ENCODE results near the gene ZFPM1.
A peak's percentile ranks its signal among the peaks of the same experiment; 100 is the strongest.

ZFPM1 gene

DNA sequence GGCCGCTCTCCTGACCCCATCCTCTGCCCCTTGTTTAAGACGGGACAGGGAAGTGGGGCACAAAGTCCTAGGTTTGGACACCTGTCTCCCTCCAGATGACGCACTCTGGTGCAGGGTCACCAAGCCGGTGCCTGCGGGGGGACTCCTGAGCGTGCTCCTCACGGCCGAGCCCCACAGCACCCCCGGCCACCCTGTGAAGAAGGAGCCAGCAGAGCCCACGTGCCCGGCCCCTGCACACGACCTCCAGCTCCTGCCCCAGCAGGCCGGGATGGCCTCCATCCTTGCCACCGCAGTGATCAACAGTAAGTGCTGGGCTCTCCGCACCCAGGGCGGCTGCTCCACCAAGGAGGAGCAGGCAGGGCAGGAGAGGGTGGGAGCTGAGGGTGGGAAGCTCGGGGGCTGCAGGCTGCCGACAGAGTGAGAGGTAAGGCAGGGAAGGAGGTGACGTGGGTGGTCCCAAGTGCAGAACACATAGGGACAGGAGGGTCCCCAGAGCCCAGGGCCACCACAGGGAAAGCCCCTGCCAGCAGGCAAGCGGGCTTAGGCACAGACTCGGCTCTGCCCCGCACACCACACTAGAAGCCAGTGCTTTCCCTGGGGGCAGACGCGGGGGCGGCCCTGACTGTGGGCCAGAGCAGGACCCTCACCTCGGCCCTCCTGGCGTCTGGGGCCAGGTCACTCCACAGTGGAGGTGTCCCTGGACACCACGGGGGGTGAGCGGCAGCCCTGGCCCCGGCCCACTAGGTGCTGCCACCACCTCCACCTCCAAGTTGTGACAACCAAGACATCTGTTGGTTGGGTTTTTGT lies 75.1 kb downstream of the ZFPM1 start:
- Histone ChIP-seq H2BK12ac (ENCODE audit: low read length) (no peak overlapping the region), H3K36me3 (replicated peaks in 1 of 2; ENCODE audit: control insufficient read depth in 2 of 2, insufficient read depth in 2 of 2, low read length in 2 of 2) (no peaks in the 10 kb centered on the region), H3K4me2 (ENCODE audit: insufficient read depth, low read length, poor library complexity, severe bottlenecking) (no peak overlapping the region), H3K23ac (ENCODE audit: low read depth, low read length, poor library complexity) (peak overlapping the region; percentile 98), H3K9me3 (replicated peaks in 1 of 2; ENCODE audit: control insufficient read depth in 2 of 2, insufficient read depth in 1 of 2, low read depth in 1 of 2, low read length in 2 of 2) (no peaks in the 10 kb centered on the region), H2BK5ac (ENCODE audit: low read length) (peak overlapping the region; percentile 95), H3K18ac (ENCODE audit: low read length) (no peak overlapping the region), H4K91ac (ENCODE audit: low read depth, low read length, poor library complexity) (no peak overlapping the region), H2AK5ac (ENCODE audit: low read depth, low read length) (no peak overlapping the region), H3K4me1 (ENCODE audit: control insufficient read depth in 2 of 2, insufficient read depth in 1 of 2, low read depth in 1 of 2, low read length in 2 of 2) (peaks cover 3 to 14% of the 10 kb centered on the region in 2 donors), H2AFZ (ENCODE audit: low read length) (no peak overlapping the region), H3K4ac (ENCODE audit: low read length) (no peak overlapping the region), H3K27ac (replicated peaks; ENCODE audit: low read length) (no peak overlapping the region), H4K8ac (ENCODE audit: low read depth, low read length) (no peak overlapping the region), H3K4me3 (ENCODE audit: low read length in 2 of 2) (no peak overlapping the region), H3K79me1 (ENCODE audit: low read depth, low read length) (peaks cover 11% of the 10 kb centered on the region), H2BK15ac (ENCODE audit: low read length) (no peak overlapping the region), H2BK120ac (ENCODE audit: low read depth, low read length) (peak overlapping the region; percentile 47), H3K14ac (ENCODE audit: low read length) (no peak overlapping the region), H3K9ac (ENCODE audit: low read depth, low read length, poor library complexity) (peak overlapping the region; percentile 77), H3K27me3 (ENCODE audit: control insufficient read depth in 3 of 3, insufficient read depth in 3 of 3, low read depth in 1 of 3, low read length in 3 of 3) (no peaks in the 10 kb centered on the region)
- no peak for DNase-seq (ENCODE audit: low spot score)
- WGBS, 2 donors (ENCODE audit: extremely low coverage in 2 of 2, insufficient read length in 2 of 2, insufficient replicate concordance in 1 of 2) = no CpG with 5 or more reads among the region's 30 CpGs

DNA sequence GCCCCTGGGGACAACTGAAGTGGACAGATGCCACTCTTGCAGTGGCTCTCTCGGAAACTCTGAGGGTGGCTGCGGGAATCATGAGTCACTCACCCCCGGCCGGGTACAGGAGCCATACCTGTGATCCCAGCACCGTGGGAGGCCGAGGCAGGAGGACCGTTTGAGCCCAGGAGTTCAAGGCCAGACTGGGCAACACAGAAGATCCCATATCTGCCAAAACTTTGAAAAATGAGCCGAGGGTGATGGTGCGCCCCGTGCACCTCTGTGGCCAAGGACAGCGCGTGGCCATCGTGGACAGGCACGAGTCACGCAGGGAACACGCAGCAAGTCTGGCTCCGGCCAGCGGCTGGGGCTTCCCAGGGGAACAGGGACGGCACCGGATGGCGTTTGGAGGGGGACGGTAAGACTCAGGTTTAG lies 75.8 kb downstream of the ZFPM1 start:
- Histone ChIP-seq H3K14ac (ENCODE audit: low read length) (peak overlapping the region; percentile 2), H3K27me3 (ENCODE audit: control insufficient read depth in 3 of 3, insufficient read depth in 3 of 3, low read depth in 1 of 3, low read length in 3 of 3) (no peaks in the 10 kb centered on the region), H3K9ac (ENCODE audit: low read depth, low read length, poor library complexity) (no peak overlapping the region), H3K18ac (ENCODE audit: low read length) (no peak overlapping the region), H3K4ac (ENCODE audit: low read length) (no peak overlapping the region), H3K36me3 (replicated peaks in 1 of 2; ENCODE audit: control insufficient read depth in 2 of 2, insufficient read depth in 2 of 2, low read length in 2 of 2) (no peaks in the 10 kb centered on the region), H2BK5ac (ENCODE audit: low read length) (no peak overlapping the region), H4K91ac (ENCODE audit: low read depth, low read length, poor library complexity) (no peak overlapping the region), H3K4me2 (ENCODE audit: insufficient read depth, low read length, poor library complexity, severe bottlenecking) (no peak overlapping the region), H3K27ac (replicated peaks; ENCODE audit: low read length) (no peak overlapping the region), H2BK120ac (ENCODE audit: low read depth, low read length) (no peak overlapping the region), H3K4me3 (ENCODE audit: low read length in 2 of 2) (no peak overlapping the region), H4K8ac (ENCODE audit: low read depth, low read length) (no peak overlapping the region), H2AK5ac (ENCODE audit: low read depth, low read length) (no peak overlapping the region), H3K4me1 (ENCODE audit: control insufficient read depth in 2 of 2, insufficient read depth in 1 of 2, low read depth in 1 of 2, low read length in 2 of 2) (peaks cover 3 to 14% of the 10 kb centered on the region in 2 donors), H3K79me1 (ENCODE audit: low read depth, low read length) (peaks cover 11% of the 10 kb centered on the region), H2BK15ac (ENCODE audit: low read length) (no peak overlapping the region), H2AFZ (ENCODE audit: low read length) (no peak overlapping the region), H2BK12ac (ENCODE audit: low read length) (no peak overlapping the region), H3K9me3 (replicated peaks in 1 of 2; ENCODE audit: control insufficient read depth in 2 of 2, insufficient read depth in 1 of 2, low read depth in 1 of 2, low read length in 2 of 2) (no peaks in the 10 kb centered on the region), H3K23ac (ENCODE audit: low read depth, low read length, poor library complexity) (no peak overlapping the region)
- no peak for DNase-seq (ENCODE audit: low spot score)
- WGBS, 2 donors (ENCODE audit: extremely low coverage in 2 of 2, insufficient read length in 2 of 2, insufficient replicate concordance in 1 of 2) = no CpG with 5 or more reads among the region's 22 CpGs

DNA sequence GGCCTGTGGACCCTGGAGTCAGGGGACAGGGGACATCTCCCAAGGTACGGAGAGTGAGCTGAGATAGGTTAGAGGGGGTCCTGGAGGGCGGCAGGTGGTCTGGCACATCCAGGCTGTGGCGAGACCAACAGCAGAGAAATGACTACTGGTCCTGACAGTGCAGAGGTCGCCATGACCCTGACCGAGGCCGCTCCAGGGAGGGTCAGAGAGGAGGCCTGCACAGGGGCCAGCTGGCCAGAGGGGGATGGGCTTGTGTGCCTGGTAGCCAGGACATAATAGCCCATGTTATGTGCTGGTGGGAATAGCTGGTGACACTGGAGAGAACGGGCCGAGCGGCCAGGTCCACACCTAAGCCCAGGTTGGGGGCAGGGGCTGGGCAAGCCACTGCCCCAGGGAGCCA lies 76.5 kb downstream of the ZFPM1 start:
- H3K27ac ChIP-seq (replicated peaks; ENCODE audit: low read length) = no peak overlapping the region
- H4K91ac ChIP-seq (ENCODE audit: low read depth, low read length, poor library complexity) = no peak overlapping the region
- peaks cover 11% of the 10 kb centered on the region for H3K79me1 ChIP-seq (ENCODE audit: low read depth, low read length)
- H2AK5ac ChIP-seq (ENCODE audit: low read depth, low read length) = no peak overlapping the region
- no peaks in the 10 kb centered on the region for H3K9me3 ChIP-seq (replicated peaks in 1 of 2; ENCODE audit: control insufficient read depth in 2 of 2, insufficient read depth in 1 of 2, low read depth in 1 of 2, low read length in 2 of 2)
- no peak for DNase-seq (ENCODE audit: low spot score)
- no peak overlapping the region for H4K8ac ChIP-seq (ENCODE audit: low read depth, low read length)
- no peak overlapping the region for H3K4me3 ChIP-seq (ENCODE audit: low read length in 2 of 2)
- H3K23ac ChIP-seq (ENCODE audit: low read depth, low read length, poor library complexity) = peak overlapping the region; percentile 65
- H3K27me3 ChIP-seq (ENCODE audit: control insufficient read depth in 3 of 3, insufficient read depth in 3 of 3, low read depth in 1 of 3, low read length in 3 of 3) = no peaks in the 10 kb centered on the region
- no peak overlapping the region for H2BK15ac ChIP-seq (ENCODE audit: low read length)
- no peak overlapping the region for H3K14ac ChIP-seq (ENCODE audit: low read length)
- no peak overlapping the region for H2BK12ac ChIP-seq (ENCODE audit: low read length)
- no peak overlapping the region for H3K4ac ChIP-seq (ENCODE audit: low read length)
- no peaks in the 10 kb centered on the region for H3K36me3 ChIP-seq (replicated peaks in 1 of 2; ENCODE audit: control insufficient read depth in 2 of 2, insufficient read depth in 2 of 2, low read length in 2 of 2)
- H2AFZ ChIP-seq (ENCODE audit: low read length) = no peak overlapping the region
- H3K4me1 ChIP-seq (ENCODE audit: control insufficient read depth in 2 of 2, insufficient read depth in 1 of 2, low read depth in 1 of 2, low read length in 2 of 2) = peaks cover 3 to 14% of the 10 kb centered on the region in 2 donors
- no CpG with 5 or more reads among the region's 9 CpGs for WGBS, 2 donors (ENCODE audit: extremely low coverage in 2 of 2, insufficient read length in 2 of 2, insufficient replicate concordance in 1 of 2)
- H2BK5ac ChIP-seq (ENCODE audit: low read length) = no peak overlapping the region
- H3K18ac ChIP-seq (ENCODE audit: low read length) = no peak overlapping the region
- no peak overlapping the region for H2BK120ac ChIP-seq (ENCODE audit: low read depth, low read length)
- no peak overlapping the region for H3K4me2 ChIP-seq (ENCODE audit: insufficient read depth, low read length, poor library complexity, severe bottlenecking)
- no peak overlapping the region for H3K9ac ChIP-seq (ENCODE audit: low read depth, low read length, poor library complexity)

DNA sequence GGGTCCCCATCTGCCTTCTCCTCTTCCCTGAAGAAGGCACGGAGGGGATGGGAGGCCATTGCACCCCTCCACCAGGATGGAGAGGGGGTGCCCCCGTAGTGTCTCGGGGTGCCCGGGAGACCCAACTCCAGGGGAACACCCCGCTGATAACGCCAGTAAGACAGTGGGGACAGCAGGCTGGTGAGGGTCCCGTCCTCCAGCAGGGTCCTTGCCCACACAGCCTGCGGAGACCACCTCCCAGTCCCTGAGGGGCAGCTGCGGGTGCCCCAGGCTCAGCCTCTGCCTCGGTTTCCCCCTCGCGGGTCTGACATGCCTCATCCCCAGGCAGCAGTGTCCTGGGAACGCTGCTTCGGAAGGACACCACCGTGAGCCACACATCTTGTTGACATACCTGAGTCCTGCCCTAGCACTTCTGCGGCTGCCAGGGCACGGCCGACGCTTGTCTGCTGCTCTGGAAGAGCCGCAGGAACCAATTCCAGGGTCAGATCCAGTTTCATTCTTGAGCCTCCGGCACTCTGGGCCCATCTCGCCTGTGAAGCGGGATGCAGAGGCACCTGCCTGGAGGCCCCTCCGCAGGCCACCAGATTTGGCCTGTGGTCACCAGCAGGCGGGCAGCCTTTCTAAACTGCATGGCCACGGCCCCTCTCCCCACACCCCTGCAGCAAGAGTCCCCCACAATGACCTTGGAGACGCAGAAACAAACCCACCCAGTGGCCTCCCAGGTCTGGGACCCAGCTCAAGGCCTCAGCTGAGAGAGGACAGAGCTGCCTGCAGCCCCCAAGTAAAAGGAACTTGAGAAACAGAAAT lies 77.2 kb downstream of the ZFPM1 start:
- Histone ChIP-seq H2BK120ac (ENCODE audit: low read depth, low read length) (no peak overlapping the region), H3K9ac (ENCODE audit: low read depth, low read length, poor library complexity) (no peak overlapping the region), H2BK12ac (ENCODE audit: low read length) (no peak overlapping the region), H3K14ac (ENCODE audit: low read length) (no peak overlapping the region), H3K27me3 (ENCODE audit: control insufficient read depth in 3 of 3, insufficient read depth in 3 of 3, low read depth in 1 of 3, low read length in 3 of 3) (no peaks in the 10 kb centered on the region), H3K4me2 (ENCODE audit: insufficient read depth, low read length, poor library complexity, severe bottlenecking) (no peak overlapping the region), H3K18ac (ENCODE audit: low read length) (no peak overlapping the region), H3K79me1 (ENCODE audit: low read depth, low read length) (peaks cover 13% of the 10 kb centered on the region), H2AFZ (ENCODE audit: low read length) (no peak overlapping the region), H2AK5ac (ENCODE audit: low read depth, low read length) (peak overlapping the region; percentile 63), H2BK15ac (ENCODE audit: low read length) (no peak overlapping the region), H3K4me3 (ENCODE audit: low read length in 2 of 2) (no peak overlapping the region), H3K4ac (ENCODE audit: low read length) (no peak overlapping the region), H4K91ac (ENCODE audit: low read depth, low read length, poor library complexity) (no peak overlapping the region), H3K36me3 (replicated peaks in 1 of 2; ENCODE audit: control insufficient read depth in 2 of 2, insufficient read depth in 2 of 2, low read length in 2 of 2) (peaks cover under 1 to 3% of the 10 kb centered on the region in 2 donors), H3K9me3 (replicated peaks in 1 of 2; ENCODE audit: control insufficient read depth in 2 of 2, insufficient read depth in 1 of 2, low read depth in 1 of 2, low read length in 2 of 2) (no peaks in the 10 kb centered on the region), H4K8ac (ENCODE audit: low read depth, low read length) (no peak overlapping the region), H3K4me1 (ENCODE audit: control insufficient read depth in 2 of 2, insufficient read depth in 1 of 2, low read depth in 1 of 2, low read length in 2 of 2) (peaks cover 7 to 15% of the 10 kb centered on the region in 2 donors), H3K27ac (replicated peaks; ENCODE audit: low read length) (no peak overlapping the region), H2BK5ac (ENCODE audit: low read length) (no peak overlapping the region), H3K23ac (ENCODE audit: low read depth, low read length, poor library complexity) (peak overlapping the region; percentile 43)
- no peak for DNase-seq (ENCODE audit: low spot score)
- WGBS, 2 donors (ENCODE audit: extremely low coverage in 2 of 2, insufficient read length in 2 of 2, insufficient replicate concordance in 1 of 2) = no CpG with 5 or more reads among the region's 27 CpGs
